ENCODE results near the gene ISX. TPM values are rescaled to one million over a fixed set of nuclear protein-coding genes. Genes with fewer than 3 reads are reported as not detected.

Gene ISX
- total and polyA plus RNA-seq, 10 of the 15 experiments (the other 5 are each of a cell fraction or from before 2014, with no cell fraction given): 0.05 to 0.66 (median 0.25) TPM

DNA sequence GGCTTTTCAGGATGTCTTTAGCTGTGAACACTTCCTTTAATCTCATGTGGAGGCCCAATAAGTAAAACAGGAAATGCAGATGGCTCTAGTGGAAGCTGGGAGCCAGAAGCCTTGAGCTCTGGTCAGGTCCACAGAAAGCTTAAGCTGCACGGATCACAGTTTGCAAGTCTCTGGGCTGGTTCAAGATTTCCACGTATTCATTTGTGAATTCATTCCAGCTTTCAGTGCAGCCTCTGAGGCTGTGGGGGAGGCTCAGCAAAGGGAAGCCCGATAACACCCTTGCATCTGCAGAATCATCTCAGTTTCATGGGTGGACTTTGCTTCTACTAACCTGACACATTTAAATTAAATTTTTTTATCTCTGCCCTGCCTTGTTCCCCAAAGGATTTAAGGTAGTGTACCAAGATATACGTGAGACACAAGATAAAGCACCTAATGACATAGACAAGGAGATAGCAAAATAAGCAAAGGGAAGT, 65.6 kb downstream of the ISX start (continued):
- TF ChIP-seq E2F8 (IDR thresholded peaks at IDR 0.05; ENCODE audit: low read depth, partially characterized antibody) (no peak), TARDBP (IDR thresholded peaks at IDR 0.05; ENCODE audit: borderline replicate concordance) (0 out of 2 replicates have a peak, but pooled peaks have one; percentile 37), NBN (IDR thresholded peaks at IDR 0.05) (no peak), E2F4 (IDR thresholded peaks at IDR 0.05; ENCODE audit: low read depth, low read length) (no peak), CHD1 (IDR thresholded peaks at IDR 0.05; ENCODE audit: low read depth, low read length) (no peak), PBX3 (IDR thresholded peaks at IDR 0.05; ENCODE audit: insufficient replicate concordance, low read depth, low read length) (no peak), HDAC6 (IDR thresholded peaks at IDR 0.05; ENCODE audit: unreplicated experiment) (no peak), RUNX3 (IDR thresholded peaks at IDR 0.05; ENCODE audit: low read length) (peak; percentile 39), HDGF (IDR thresholded peaks at IDR 0.05) (no peak), SMAD1 (IDR thresholded peaks at IDR 0.05; ENCODE audit: low read depth, partially characterized antibody) (no peak), TCF7 (IDR thresholded peaks at IDR 0.05; ENCODE audit: borderline replicate concordance) (no peak)
- TF ChIP-seq, protein P1, sequence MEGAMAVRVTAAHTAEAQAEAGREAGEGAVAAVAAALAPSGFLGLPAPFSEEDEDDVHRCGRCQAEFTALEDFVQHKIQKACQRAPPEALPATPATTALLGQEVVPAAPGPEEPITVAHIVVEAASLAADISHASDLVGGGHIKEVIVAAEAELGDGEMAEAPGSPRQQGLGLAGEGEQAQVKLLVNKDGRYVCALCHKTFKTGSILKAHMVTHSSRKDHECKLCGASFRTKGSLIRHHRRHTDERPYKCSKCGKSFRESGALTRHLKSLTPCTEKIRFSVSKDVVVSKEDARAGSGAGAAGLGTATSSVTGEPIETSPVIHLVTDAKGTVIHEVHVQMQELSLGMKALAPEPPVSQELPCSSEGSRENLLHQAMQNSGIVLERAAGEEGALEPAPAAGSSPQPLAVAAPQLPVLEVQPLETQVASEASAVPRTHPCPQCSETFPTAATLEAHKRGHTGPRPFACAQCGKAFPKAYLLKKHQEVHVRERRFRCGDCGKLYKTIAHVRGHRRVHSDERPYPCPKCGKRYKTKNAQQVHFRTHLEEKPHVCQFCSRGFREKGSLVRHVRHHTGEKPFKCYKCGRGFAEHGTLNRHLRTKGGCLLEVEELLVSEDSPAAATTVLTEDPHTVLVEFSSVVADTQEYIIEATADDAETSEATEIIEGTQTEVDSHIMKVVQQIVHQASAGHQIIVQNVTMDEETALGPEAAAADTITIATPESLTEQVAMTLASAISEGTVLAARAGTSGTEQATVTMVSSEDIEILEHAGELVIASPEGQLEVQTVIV (IDR thresholded peaks at IDR 0.05; ENCODE audit: borderline replicate concordance, partially characterized antibody): no peak

All from GM12878 (cell line).